ENCODE measurements around the gene SPINDOC.

The SPINDOC gene

DNA sequence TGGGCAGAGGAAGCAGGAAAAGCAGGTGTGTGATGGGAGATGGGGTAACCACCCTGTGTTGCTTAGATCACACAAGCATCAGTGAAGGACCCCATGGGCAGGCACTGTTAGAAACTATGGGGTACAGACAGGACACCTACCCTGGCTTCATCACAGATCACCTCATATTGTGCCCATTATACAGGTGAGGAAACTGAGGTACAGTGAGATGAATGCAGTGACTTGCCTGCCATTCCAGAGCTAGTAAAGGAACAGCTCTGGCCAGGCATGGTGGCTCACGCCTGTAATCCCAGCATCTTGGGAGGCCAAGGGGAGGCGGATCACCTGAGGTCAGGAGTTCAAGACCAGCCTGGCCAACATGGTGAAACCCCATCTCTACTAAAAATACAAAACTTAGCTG is 19.8 kb downstream of the SPINDOC start:
- Histone ChIP-seq H4K20me1 (ENCODE audit: insufficient read depth, low read length) (no peaks in the 10 kb centered on the region), H3K79me2 (ENCODE audit: insufficient read depth, low read length) (no peaks in the 10 kb centered on the region), H3K27me3 (ENCODE audit: insufficient read depth, low read length) (no peaks in the 10 kb centered on the region), H3K9me2 (ENCODE audit: low read depth, low read length) (no peaks in the 10 kb centered on the region), H3K9ac (ENCODE audit: low read length) (no peak overlapping the region), H3F3A (ENCODE audit: insufficient read depth, low read length) (no peaks in the 10 kb centered on the region), H3K9me3 (ENCODE audit: low read length) (no peaks in the 10 kb centered on the region), H3K4me2 (ENCODE audit: low read length) (no peak overlapping the region), H3K4me1 (ENCODE audit: insufficient read depth, low read length, severe bottlenecking) (peaks cover 8% of the 10 kb centered on the region), H3K27ac (ENCODE audit: low read depth, low read length, poor library complexity, severe bottlenecking) (no peak overlapping the region), H2AFZ (ENCODE audit: low read length) (no peak overlapping the region), H3K36me3 (ENCODE audit: insufficient read depth, low read length) (peaks cover 4% of the 10 kb centered on the region; the same call in 1 of the 2 replicates), H3K4me3 (ENCODE audit: low read depth, low read length, poor library complexity, severe bottlenecking) (no peak overlapping the region)
- no peak for TF ChIP-seq CTCF (IDR thresholded peaks at IDR 0.05; ENCODE audit: low read length)
- TF ChIP-seq EZH2 (IDR thresholded peaks at IDR 0.05; ENCODE audit: borderline replicate concordance, low read length) = no peak

DNA sequence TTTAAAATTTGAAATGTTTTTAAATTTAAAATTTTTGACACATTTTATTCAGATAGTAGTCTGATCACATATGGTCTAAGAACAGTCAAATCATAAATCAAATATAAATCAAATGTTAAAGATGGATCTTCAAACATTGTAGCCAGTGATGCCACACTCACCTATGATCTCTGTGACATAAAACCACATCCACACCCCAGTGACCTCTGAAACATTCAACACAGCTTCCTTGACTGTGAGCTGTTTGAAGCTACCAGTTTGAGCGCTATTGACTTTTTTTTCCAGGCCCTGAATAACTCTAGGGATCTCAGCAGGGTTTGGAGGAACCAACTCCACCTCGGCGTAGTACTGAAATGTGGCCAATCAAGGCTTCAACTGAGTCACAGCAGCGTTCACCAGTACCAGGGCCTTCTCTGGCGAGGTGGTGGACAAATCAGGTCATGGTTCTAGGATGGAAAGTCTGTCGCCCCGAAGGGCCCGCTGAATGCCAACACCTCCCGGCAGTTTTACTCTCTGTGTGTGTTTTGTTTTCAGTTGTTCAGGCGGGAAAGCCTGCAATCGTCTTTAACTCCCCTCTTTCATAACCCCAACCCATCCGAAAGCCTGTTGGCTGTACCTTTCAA is 21.4 kb downstream of the SPINDOC start:
- Histone ChIP-seq H3K4me3 (ENCODE audit: low read depth, low read length, poor library complexity, severe bottlenecking) (no peak overlapping the region), H3K4me1 (ENCODE audit: insufficient read depth, low read length, severe bottlenecking) (peaks cover 12% of the 10 kb centered on the region), H3K4me2 (ENCODE audit: low read length) (no peak overlapping the region), H3K9ac (ENCODE audit: low read length) (no peak overlapping the region), H3K9me3 (ENCODE audit: low read length) (no peaks in the 10 kb centered on the region), H3K27me3 (ENCODE audit: insufficient read depth, low read length) (no peaks in the 10 kb centered on the region), H3K27ac (ENCODE audit: low read depth, low read length, poor library complexity, severe bottlenecking) (no peak overlapping the region), H4K20me1 (ENCODE audit: insufficient read depth, low read length) (no peaks in the 10 kb centered on the region), H3F3A (ENCODE audit: insufficient read depth, low read length) (no peaks in the 10 kb centered on the region), H3K9me2 (ENCODE audit: low read depth, low read length) (no peaks in the 10 kb centered on the region), H2AFZ (ENCODE audit: low read length) (no peak overlapping the region), H3K36me3 (ENCODE audit: insufficient read depth, low read length) (no peaks in the 10 kb centered on the region), H3K79me2 (ENCODE audit: insufficient read depth, low read length) (peaks cover 4% of the 10 kb centered on the region)
- TF ChIP-seq CTCF (IDR thresholded peaks at IDR 0.05; ENCODE audit: low read length) (no peak), EZH2 (IDR thresholded peaks at IDR 0.05; ENCODE audit: borderline replicate concordance, low read length) (no peak)

DNA sequence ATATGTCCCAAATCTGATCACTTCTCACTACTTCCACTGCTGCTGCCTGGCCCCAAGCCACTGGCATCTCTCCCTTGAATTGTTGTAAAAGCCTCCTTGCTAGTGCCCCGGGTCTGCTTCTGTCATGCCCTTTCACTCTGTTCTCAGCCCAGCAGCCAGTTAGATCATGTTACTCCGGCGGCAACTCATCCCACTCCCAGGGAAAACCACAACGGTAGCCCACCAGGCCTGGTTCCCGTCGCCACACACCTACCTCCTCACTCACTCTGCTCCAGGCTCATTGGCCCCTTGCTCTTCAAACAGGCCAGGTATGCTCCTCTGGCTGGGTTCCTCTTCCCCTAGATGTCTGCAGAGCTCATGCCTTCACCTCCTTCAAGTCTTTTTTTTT is 21.9 kb downstream of the SPINDOC start:
- no peaks in the 10 kb centered on the region for H3K9me3 ChIP-seq (ENCODE audit: low read length)
- TF ChIP-seq CTCF (IDR thresholded peaks at IDR 0.05; ENCODE audit: low read length) (no peak), EZH2 (IDR thresholded peaks at IDR 0.05; ENCODE audit: borderline replicate concordance, low read length) (no peak)
- H3K9me2 ChIP-seq (ENCODE audit: low read depth, low read length) = no peaks in the 10 kb centered on the region
- no peak overlapping the region for H3K9ac ChIP-seq (ENCODE audit: low read length)
- H2AFZ ChIP-seq (ENCODE audit: low read length) = no peak overlapping the region
- no peaks in the 10 kb centered on the region for H3K27me3 ChIP-seq (ENCODE audit: insufficient read depth, low read length)
- H3K4me3 ChIP-seq (ENCODE audit: low read depth, low read length, poor library complexity, severe bottlenecking) = no peak overlapping the region
- no peaks in the 10 kb centered on the region for H3K36me3 ChIP-seq (ENCODE audit: insufficient read depth, low read length)
- no peak overlapping the region for H3K27ac ChIP-seq (ENCODE audit: low read depth, low read length, poor library complexity, severe bottlenecking)
- no peak overlapping the region for H3K4me2 ChIP-seq (ENCODE audit: low read length)
- H4K20me1 ChIP-seq (ENCODE audit: insufficient read depth, low read length) = no peaks in the 10 kb centered on the region
- peaks cover 15% of the 10 kb centered on the region for H3K4me1 ChIP-seq (ENCODE audit: insufficient read depth, low read length, severe bottlenecking)
- H3F3A ChIP-seq (ENCODE audit: insufficient read depth, low read length) = no peaks in the 10 kb centered on the region
- H3K79me2 ChIP-seq (ENCODE audit: insufficient read depth, low read length) = peaks cover 9% of the 10 kb centered on the region
